GM19438 (cell line): ENCODE measurements around the gene OR2G6.
"Not testable (repeated sequence)": the region's sequence is repeated elsewhere in the genome, so short reads cannot be mapped to it uniquely, and the experiment has no call there.

ENCODE experiments used
- ATAC-seq: cut with Tn5 transposase; IDR thresholded peaks from one replicate; pipeline ENCODE4 v1.9.1; 2021; ENCODE audit warnings: low read depth; ENCODE audit not compliant: unreplicated experiment

OR2G6 gene

GRCh38 chr1:248573856-248574255 is 66.0 kb downstream of the OR2G6 start:
- not testable (repeated sequence) for ATAC-seq

GRCh38 chr1:248574657-248575056 is 66.8 kb downstream of the OR2G6 start, which contains the start of gene OR2T34:
Gene OR2T34, minus strand, starts transcription at chr1:248574757. Its CDS starts 0 bp downstream, at chr1:248574757.
- not testable (repeated sequence) for ATAC-seq

- no peak for ATAC-seq
Observed at GRCh38 chr1:248576260-248576980, 68.5 kb downstream of the OR2G6 start.
